A549 (cell line): Measurements from ENCODE around the gene VWF. TPM values are rescaled to one million over a fixed set of nuclear protein-coding genes. Genes with fewer than 3 reads are reported as not detected.

Experiments used
- ATAC-seq, 2 experiments: fragments of 200-7000 bp in 1 of 2; fragments of >200 bp in 1 of 2; cut with Nextera tagmentation in 1 of 2; cut with Tn5 transposase in 1 of 2; 3 replicates each; pipeline versions ENCODE4 v1.8.0 to v1.9.1; 2018 to 2020; ENCODE audit warnings: mild to moderate bottlenecking in 1 of 2, moderate library complexity in 1 of 2
- CTCF ChIA-PET: fragments of 300-600 bp; sonication (Branson Sonifier 250); formaldehyde crosslinking; extraction: SDS; loops from one replicate; lab custom pipeline; 2021; ENCODE audit warnings: antibody characterized with exemption, inconsistent platforms; lab: Yijun Ruan, JAX
- POLR2A ChIA-PET: fragments of 350-600 bp; formaldehyde crosslinking; extraction: SDS; loops from one replicate; lab custom pipeline; 2021; ENCODE audit warnings: antibody characterized with exemption, inconsistent platforms; lab: Yijun Ruan, JAX
- DNase-seq, 2 experiments: peaks; one replicate each; pipeline versions ENCODE4 v3.0.0 to v3.0.0-alpha.2; 2011 to 2016; ENCODE audit warnings: low read depth in 1 of 2, low spot score in 1 of 2
- FAIRE-seq: peaks from 2 replicates; lab custom pipeline; 2011; peaks lifted over from hg19 to GRCh38; lab: Jason Lieb, UNC
- H3K27ac ChIP-seq, 2 experiments: fragments of >200 bp; sonication (Bioruptor Twin); formaldehyde crosslinking; 3 replicates each; pipeline ENCODE4 v1.5.1; 2016 to 2017
- H3K4me1 ChIP-seq: fragments of >200 bp; sonication (Bioruptor Twin); formaldehyde crosslinking; 3 replicates; pipeline ENCODE4 v1.6.1; 2016
- H3K4me2 ChIP-seq: fragments of >200 bp; sonication (Bioruptor Twin); formaldehyde crosslinking; 3 replicates; pipeline ENCODE4 v1.6.1; 2016
- H3K4me3 ChIP-seq: fragments of >200 bp; sonication (Bioruptor Twin); formaldehyde crosslinking; 3 replicates; pipeline ENCODE4 v1.5.1; 2016
- H3K9me3 ChIP-seq: fragments of >200 bp; sonication (Bioruptor Twin); formaldehyde crosslinking; 3 replicates; pipeline ENCODE4 v1.6.1; 2016
- BHLHE40 ChIP-seq: IDR thresholded peaks from 2 replicates; pipeline ENCODE4 v1.6.1; 2012; ENCODE audit warnings: low read depth, low read length, inconsistent platforms
- CBX2 ChIP-seq: fragments of 200-600 bp; sonication (generic); IDR thresholded peaks from 2 replicates; pipeline ENCODE4 v1.6.1; 2016; ENCODE audit warnings: low read depth, mild to moderate bottlenecking, borderline replicate concordance
- CEBPB ChIP-seq, 2 experiments: fragments of >200 bp in 1 of 2; sonication (Bioruptor Twin) in 1 of 2; formaldehyde crosslinking in 1 of 2; IDR thresholded peaks; 2 replicates each; pipeline ENCODE4 v1.6.1; 2012 to 2016
- CHD2 ChIP-seq: fragments of 150-350 bp; IDR thresholded peaks from 2 replicates; pipeline ENCODE4 v1.6.1; 2014; ENCODE audit warnings: low read length; ENCODE audit not compliant: partially characterized antibody
- CHD4 ChIP-seq: fragments of 200-600 bp; sonication (generic); IDR thresholded peaks from 2 replicates; pipeline ENCODE4 v1.6.1; 2016; ENCODE audit warnings: antibody characterized with exemption, mild to moderate bottlenecking, borderline replicate concordance
- CTCF ChIP-seq: fragments of >200 bp; sonication (Bioruptor Twin); formaldehyde crosslinking; IDR thresholded peaks from 3 replicates; pipeline ENCODE4 v1.5.1; 2016
- E2F6 ChIP-seq: IDR thresholded peaks from 2 replicates; pipeline ENCODE4 v1.6.1; 2012; ENCODE audit warnings: low read depth, borderline replicate concordance
- ELK1 ChIP-seq: fragments of 150-350 bp; IDR thresholded peaks from 2 replicates; pipeline ENCODE4 v1.6.1; 2014; ENCODE audit warnings: low read depth, mild to moderate bottlenecking, low read length
- EP300 ChIP-seq, 2 experiments: fragments of >200 bp; sonication (Bioruptor Twin); formaldehyde crosslinking; IDR thresholded peaks; 2 replicates in 1 of 2; 3 replicates in 1 of 2; pipeline ENCODE4 v1.6.1; 2016 to 2017
- FOSL2 ChIP-seq, 2 experiments: fragments of 450-650 bp in 1 of 2; fragments of >200 bp in 1 of 2; sonication (Bioruptor Twin) in 1 of 2; formaldehyde crosslinking; IDR thresholded peaks; 2 replicates each; pipeline versions ENCODE4 v1.5.0 to v1.6.1; 2016 to 2020; ENCODE audit warnings: mild to moderate bottlenecking in 1 of 2, moderate library complexity in 1 of 2
- HDAC2 ChIP-seq: fragments of 200-600 bp; sonication (generic); IDR thresholded peaks from 2 replicates; pipeline ENCODE4 v1.6.1; 2016
- HEYL ChIP-seq: fragments of 250-450 bp; sonication (Bioruptor Pico); IDR thresholded peaks from 2 replicates; pipeline ENCODE4 v1.8.0; 2021; ENCODE audit warnings: mild to moderate bottlenecking, moderate library complexity
- HOXB13 ChIP-seq: fragments of 250-450 bp; sonication (Bioruptor Pico); IDR thresholded peaks from 2 replicates; pipeline ENCODE4 v1.5.0; 2020; ENCODE audit warnings: low read depth, mild to moderate bottlenecking, moderate library complexity
- JUNB ChIP-seq: fragments of >200 bp; sonication (Bioruptor Twin); formaldehyde crosslinking; IDR thresholded peaks from 2 replicates; pipeline ENCODE4 v1.6.1; 2016
- KDM5A ChIP-seq: fragments of 200-600 bp; sonication (generic); IDR thresholded peaks from 2 replicates; pipeline ENCODE4 v1.6.1; 2016; ENCODE audit warnings: antibody characterized with exemption, mild to moderate bottlenecking
- NPAS2 ChIP-seq: fragments of 250-450 bp; sonication (Bioruptor Pico); IDR thresholded peaks from 2 replicates; pipeline ENCODE4 v1.8.0; 2022; ENCODE audit warnings: mild to moderate bottlenecking, moderate library complexity, borderline replicate concordance
- POLR2A ChIP-seq: IDR thresholded peaks from 2 replicates; pipeline ENCODE4 v1.6.1; 2012; ENCODE audit warnings: mild to moderate bottlenecking, low read length
- RFX5 ChIP-seq: fragments of 450-650 bp; IDR thresholded peaks from 2 replicates; pipeline ENCODE4 v1.7.1; 2014; ENCODE audit warnings: antibody characterized with exemption, mild to moderate bottlenecking, moderate library complexity
- SMC3 ChIP-seq: fragments of >200 bp; sonication (Bioruptor Twin); formaldehyde crosslinking; IDR thresholded peaks from 3 replicates; pipeline ENCODE4 v1.6.1; 2018; ENCODE audit warnings: inconsistent platforms
- SREBF2 ChIP-seq: fragments of 450-650 bp; IDR thresholded peaks from 2 replicates; pipeline ENCODE4 v1.6.1; 2014; ENCODE audit warnings: mild to moderate bottlenecking, moderate library complexity
- ZNF302 ChIP-seq: fragments of 250-450 bp; sonication (Bioruptor Pico); IDR thresholded peaks from 2 replicates; pipeline ENCODE4 v1.9.0; 2021; ENCODE audit warnings: inconsistent platforms, mild to moderate bottlenecking, moderate library complexity
- WGBS: methylation state at CpG from one replicate; pipeline ENCODE4 v1.1.6; 2017; ENCODE audit errors: missing lambda C conversion rate; 5-methylcytosine and 5-hydroxymethylcytosine counted together
- polyA plus RNA-seq, 4 experiments: library from polyadenylated mRNA; depleted of rRNA in 3 of 4; stranded (reverse); fragments of >200 nt; fragmentation: RNase III in 1 of 4; extraction: RNeasy Plus Mini Kit Qiagen cat#74134 plus additional on column Dnase treatment in 1 of 4; gene quantifications; 2 replicates in 3 of 4; 3 replicates in 1 of 4; pipeline ENCODE4 v1.2.3, GENCODE V29; 2011 to 2017

VWF gene
- polyA plus RNA-seq, 2 of the 4 experiments (the other 2 are of a cell fraction) = 0.01 TPM; not detected in 1

- TF ChIP-seq ELK1 (no peak), SREBF2 (no peak), CBX2 (no peak), HEYL (CRISPR knock-in tag) (no peak), HOXB13 (CRISPR knock-in tag) (no peak), CTCF (no peak), HDAC2 (no peak), CHD4 (no peak), EP300 (IDR thresholded peaks at IDR 0.05) (no peak), NPAS2 (no peak), ZNF302 (CRISPR knock-in tag) (no peak)
These were observed 47.6 kb upstream of the VWF start (continued) for GRCh38 chr12:6172086-6172485.

- Histone ChIP-seq H3K4me3 (no peak overlapping the region), H3K4me2 (no peak overlapping the region), H3K9me3 (no peaks in the 10 kb centered on the region), H3K4me1 (peaks cover 16% of the 10 kb centered on the region), H3K27ac (no peak overlapping the region)
- CTCF ChIA-PET = interaction anchor here (0.9 to 1.0 kb wide), 2 partner anchors 8 to 113 kb away, joined by 3 read pairs; no protein-coding TSS in a partner anchor
- POLR2A ChIA-PET = no interaction called here
- FAIRE-seq = no peak
- WGBS = 84% methylated on average over 20 of the region's 21 CpGs
- ATAC-seq = no peak
- TF ChIP-seq KDM5A (no peak), E2F6 (no peak), CHD2 (no peak), BHLHE40 (no peak), CEBPB (IDR thresholded peaks at IDR 0.05) (no peak), SMC3 (no peak), JUNB (no peak), FOSL2 (IDR thresholded peaks at IDR 0.05) (no peak), FOSL2 (CRISPR knock-in tag; IDR thresholded peaks at IDR 0.05) (no peak), HOXB13 (CRISPR knock-in tag) (no peak), RFX5 (no peak), POLR2A (no peak)
- TF ChIP-seq, all 56 proteins: peak for 0
- DNase-seq = no peak
These were observed 47.0 kb upstream of the VWF start for GRCh38 chr12:6171409-6172015.
